Heart right ventricle (tissue), 16 donors: Measurements from ENCODE around the gene PMEPA1. TPM values are rescaled to one million over a fixed set of nuclear protein-coding genes. Genes with fewer than 3 reads are reported as not detected.

Source experiments
- ATAC-seq, 8 donors: fragments of 200-7000 bp; cut with Tn5 transposase; one replicate each; pipeline ENCODE4 v1.9.1; 2020; ENCODE audit warnings: mild to moderate bottlenecking in 8 of 8, moderate library complexity in 8 of 8, moderate number of reproducible peaks in 1 of 8
- DNase-seq, 2 donors: peaks; one replicate each; pipeline ENCODE4 v3.0.0-alpha.2; 2020
- H3K27ac ChIP-seq, 10 donors: fragments of 200-600 bp; sonication (generic) in 2 of 10; one replicate each; pipeline versions ENCODE4 v1.5.0 to v1.8.0; 2020 to 2022; ENCODE audit warnings: mild to moderate bottlenecking in 3 of 10
- H3K27me3 ChIP-seq, 7 donors: fragments of 200-600 bp; one replicate each; pipeline ENCODE4 v1.8.0; 2021 to 2022; ENCODE audit warnings: mild to moderate bottlenecking in 2 of 7
- H3K36me3 ChIP-seq, 9 donors: fragments of 200-600 bp; sonication (generic) in 1 of 9; one replicate each; pipeline versions ENCODE4 v1.5.0 to v1.8.0; 2020 to 2022; ENCODE audit warnings: mild to moderate bottlenecking in 2 of 9
- H3K4me1 ChIP-seq, 9 donors: fragments of 200-600 bp; sonication (generic) in 1 of 9; one replicate each; pipeline versions ENCODE4 v1.5.0 to v1.8.0; 2020 to 2022; ENCODE audit warnings: mild to moderate bottlenecking in 4 of 9
- H3K4me3 ChIP-seq, 10 donors: fragments of 200-600 bp; sonication (generic) in 2 of 10; one replicate each; pipeline versions ENCODE4 v1.5.0 to v1.8.0; 2020 to 2022; ENCODE audit warnings: mild to moderate bottlenecking in 7 of 10, moderate library complexity in 2 of 10
- H3K9me3 ChIP-seq, 11 donors: fragments of 200-600 bp in 10 of 11; sonication (generic) in 2 of 11; one replicate each; pipeline versions ENCODE4 v1.5.0 to v1.8.0; 2013 to 2022; ENCODE audit warnings: mild to moderate bottlenecking in 2 of 11, control low read depth in 1 of 11, moderate library complexity in 1 of 11
- WGBS, 2 donors: extraction: QIAGEN DNeasy Blood & Tissue Kit; methylation state at CpG; one replicate each; pipeline ENCODE4 v1.1.7; 2013; ENCODE audit warnings: inconsistent platforms in 1 of 2; 5-methylcytosine and 5-hydroxymethylcytosine counted together
- intact Hi-C, 10 donors: fragments of 100-400 bp; cut with DNase I; formaldehyde crosslinking; loops; one replicate each; pipeline versions ENCODE4 v1.11.1 to v1.14.2; 2022
- polyA plus RNA-seq, 2 donors: library from polyadenylated mRNA; stranded (reverse); fragments of 200-250 nt; gene quantifications; one replicate each; pipeline ENCODE4 v1.2.3, GENCODE V29; 2013
- total RNA-seq, 10 donors: library from RNA; stranded (reverse); fragmentation: NEBNext Ultra II Directional in 3 of 10; extraction: Animal tissue kit (Norgen Biotek cat#: 25700) in 3 of 10; gene quantifications; one replicate each; pipeline versions ENCODE4 v1.2.1 to v1.2.4, GENCODE V29; 2021 to 2023
- TF ChIP-seq, protein P1 (sequence below), 9 donors: fragments of 200-600 bp; sonication (generic) in 2 of 9; IDR thresholded peaks; one replicate each; pipeline versions ENCODE4 v1.5.0 to v1.8.0; 2021 to 2022; ENCODE audit warnings: antibody characterized with exemption in 9 of 9, mild to moderate bottlenecking in 5 of 9, moderate library complexity in 1 of 9
- donor health status: Arrhythmogenic right ventricular cardiomyopathy.
- donor health status: ischemic (EF 13 %, LVEDD 7.1; RV severe dilation, severe dysfunction).
- donor health status: healthy with polysubstance abuse.
- donor health status: DM: no; HTN: yes; CAD: no.
- donor health status: DM: no; HTN: no; CAD: no.
- donor health status: ischemic (EF 25% LVEDD 6.9; RV normal size, moderate dysfunction).
- donor health status: ischemic (EF 25% LVEDD 5.7; RV mildly dilated, moderate dysfunction).
- donor health status: healthy.
- donor health status: DM: yes; HTN: yes; CAD: no.
- donor health status: Ischemic cardiomyopathy.
- donor health status: ischemic (EF 35%, LVEDD 5.7; RV mildly dilated, moderate dysfunction).
- donor health status: nonischemic (EF 11% LVEDD 7.7; RV severe dilation, severe dysfunction).
- donor health status: DM: yes; HTN: yes; CAD: no.
- donor health status: PGD.
- donor health status: ischemic (EF 29% LVEDD 5.4; RV normal size, mild dysfunction).
- donor health status: nonischemic (EF 23%, LVEDD 6.1; RV moderate dilation, normal function).

Gene PMEPA1
- total and polyA plus RNA-seq, 12 donors = 10.5 to 81.8 (median 30.4) TPM

DNA sequence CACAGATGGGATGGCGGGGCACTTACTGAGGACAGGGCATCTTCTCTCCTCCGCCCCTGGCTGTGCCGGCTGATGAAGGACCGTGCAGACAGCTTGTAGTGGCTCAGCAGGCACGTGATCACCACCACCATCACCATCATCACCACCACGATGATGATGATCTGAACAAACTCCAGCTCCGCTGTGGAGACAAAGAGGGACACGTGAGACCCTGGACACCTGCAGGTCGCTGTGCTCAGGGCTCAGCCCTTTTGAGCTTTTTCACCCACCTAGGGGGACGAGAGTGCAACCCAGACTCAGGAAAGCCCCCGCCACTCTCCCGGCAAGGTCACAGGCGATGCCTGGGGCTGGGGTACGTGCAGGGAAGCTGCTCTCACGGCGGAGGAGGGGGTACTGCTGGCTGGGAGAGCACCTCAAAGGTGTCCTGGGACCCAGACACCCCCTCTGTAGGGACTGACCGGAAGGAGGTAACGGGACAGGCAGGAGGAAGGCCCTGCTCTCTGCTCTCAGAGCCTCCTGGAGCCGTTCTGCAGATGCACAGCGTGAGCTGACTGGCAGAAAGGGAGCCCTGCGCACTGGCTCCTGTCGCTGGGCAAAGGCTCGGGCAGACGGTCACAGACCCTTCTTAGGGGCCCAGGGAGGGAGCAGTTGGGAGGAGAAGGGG is 50.2 kb downstream of the PMEPA1 start:
- Histone ChIP-seq H3K9me3 (no peaks in the 10 kb centered on the region), H3K4me3 (no peak overlapping the region), H3K4me1 (peaks cover 0 to 36% (median 9%) of the 10 kb centered on the region in 9 donors), H3K27me3 (no peaks in the 10 kb centered on the region), H3K36me3 (peaks cover 0 to 45% (median 0%) of the 10 kb centered on the region in 9 donors), H3K27ac (no peak overlapping the region)
- ATAC-seq (no peak), DNase-seq (no peak)
- intact Hi-C loops = loop anchor here in 6 of 10 donors (5.0 to 10.0 kb wide), 7 partner anchors 88 to 525 kb away; no protein-coding TSS in a partner anchor
- WGBS, 2 donors = 89 to 91% methylated on average over 24 of the region's 24 CpGs
- TF ChIP-seq, protein P1, sequence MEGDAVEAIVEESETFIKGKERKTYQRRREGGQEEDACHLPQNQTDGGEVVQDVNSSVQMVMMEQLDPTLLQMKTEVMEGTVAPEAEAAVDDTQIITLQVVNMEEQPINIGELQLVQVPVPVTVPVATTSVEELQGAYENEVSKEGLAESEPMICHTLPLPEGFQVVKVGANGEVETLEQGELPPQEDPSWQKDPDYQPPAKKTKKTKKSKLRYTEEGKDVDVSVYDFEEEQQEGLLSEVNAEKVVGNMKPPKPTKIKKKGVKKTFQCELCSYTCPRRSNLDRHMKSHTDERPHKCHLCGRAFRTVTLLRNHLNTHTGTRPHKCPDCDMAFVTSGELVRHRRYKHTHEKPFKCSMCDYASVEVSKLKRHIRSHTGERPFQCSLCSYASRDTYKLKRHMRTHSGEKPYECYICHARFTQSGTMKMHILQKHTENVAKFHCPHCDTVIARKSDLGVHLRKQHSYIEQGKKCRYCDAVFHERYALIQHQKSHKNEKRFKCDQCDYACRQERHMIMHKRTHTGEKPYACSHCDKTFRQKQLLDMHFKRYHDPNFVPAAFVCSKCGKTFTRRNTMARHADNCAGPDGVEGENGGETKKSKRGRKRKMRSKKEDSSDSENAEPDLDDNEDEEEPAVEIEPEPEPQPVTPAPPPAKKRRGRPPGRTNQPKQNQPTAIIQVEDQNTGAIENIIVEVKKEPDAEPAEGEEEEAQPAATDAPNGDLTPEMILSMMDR (IDR thresholded peaks at IDR 0.05) = no peak

- no peaks in the 10 kb centered on the region for H3K9me3 ChIP-seq
- 85 to 88% methylated on average over 25 of the region's 25 CpGs for WGBS, 2 donors
- no peaks in the 10 kb centered on the region for H3K27me3 ChIP-seq
- peaks cover 0 to 36% (median 10%) of the 10 kb centered on the region in 9 donors for H3K4me1 ChIP-seq
- no peak overlapping the region for H3K4me3 ChIP-seq
- intact Hi-C loops = loop anchor here in 6 of 10 donors (5.0 to 10.0 kb wide), 7 partner anchors 88 to 526 kb away; no protein-coding TSS in a partner anchor
- peak in 1 of 2 donors; percentile 3 for DNase-seq
- no peak overlapping the region for H3K27ac ChIP-seq
- ATAC-seq = no peak
- TF ChIP-seq, protein P1 (IDR thresholded peaks at IDR 0.05) = no peak
- H3K36me3 ChIP-seq = peaks cover 0 to 45% (median 0%) of the 10 kb centered on the region in 9 donors
These were observed 50.8 kb downstream of the PMEPA1 start for GRCh38 chr20:57658833-57659516.

DNA sequence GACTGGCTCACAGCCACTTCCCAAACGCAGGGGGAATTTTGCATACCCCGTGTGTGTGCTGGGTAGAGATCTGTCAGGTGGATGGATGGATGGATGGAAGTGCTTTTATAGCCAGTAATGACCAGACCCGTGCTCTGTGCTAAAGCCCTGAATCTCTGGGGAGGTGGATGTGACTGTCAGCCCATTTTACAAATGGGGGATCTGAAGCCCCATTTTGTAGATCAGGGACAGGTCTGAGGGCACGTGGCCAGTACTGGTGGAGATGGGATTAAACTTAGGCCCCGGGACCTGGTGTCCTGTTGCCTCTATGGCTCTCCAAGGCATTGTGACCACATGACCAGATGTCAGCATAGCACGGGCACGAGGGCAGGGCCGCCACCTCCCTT is 51.4 kb downstream of the PMEPA1 start:
- TF ChIP-seq, protein P1 (IDR thresholded peaks at IDR 0.05) = no peak
- H3K36me3 ChIP-seq = peaks cover 0 to 51% (median 0%) of the 10 kb centered on the region in 9 donors
- DNase-seq (no peak), ATAC-seq (no peak)
- peaks cover 0 to 33% (median 10%) of the 10 kb centered on the region in 9 donors for H3K4me1 ChIP-seq
- 84 to 87% methylated on average over 8 of the region's 8 CpGs for WGBS, 2 donors
- H3K27ac ChIP-seq = no peak overlapping the region
- intact Hi-C loops = loop anchor here in 6 of 10 donors (5.0 to 10.0 kb wide), 7 partner anchors 89 to 526 kb away; no protein-coding TSS in a partner anchor
- H3K27me3 ChIP-seq = no peaks in the 10 kb centered on the region
- no peaks in the 10 kb centered on the region for H3K9me3 ChIP-seq
- H3K4me3 ChIP-seq = no peak overlapping the region
